Right lobe of liver (tissue), 4 donors: ENCODE measurements around the gene PSMG3.

ENCODE experiments used
- POLR2A ChIP-seq: fragments of 450-650 bp; IDR thresholded peaks from one replicate; pipeline ENCODE4 v1.6.1; 2017; ENCODE audit warnings: antibody characterized with exemption, mild to moderate bottlenecking
- TF ChIP-seq, protein P1 (sequence below), 4 donors: fragments of 200-600 bp in 3 of 4; fragments of 450-650 bp in 1 of 4; IDR thresholded peaks; one replicate each; pipeline versions ENCODE4 v1.5.1 to v1.8.0; 2016 to 2022; ENCODE audit warnings: antibody characterized with exemption in 4 of 4, mild to moderate bottlenecking in 2 of 4
- donor health status: DM: no; HTN: no; CAD: no.
- donor health status: DM: no; HTN: no; CAD: no.
- donor health status: DM: no; HTN: yes; CAD: no.

DNA sequence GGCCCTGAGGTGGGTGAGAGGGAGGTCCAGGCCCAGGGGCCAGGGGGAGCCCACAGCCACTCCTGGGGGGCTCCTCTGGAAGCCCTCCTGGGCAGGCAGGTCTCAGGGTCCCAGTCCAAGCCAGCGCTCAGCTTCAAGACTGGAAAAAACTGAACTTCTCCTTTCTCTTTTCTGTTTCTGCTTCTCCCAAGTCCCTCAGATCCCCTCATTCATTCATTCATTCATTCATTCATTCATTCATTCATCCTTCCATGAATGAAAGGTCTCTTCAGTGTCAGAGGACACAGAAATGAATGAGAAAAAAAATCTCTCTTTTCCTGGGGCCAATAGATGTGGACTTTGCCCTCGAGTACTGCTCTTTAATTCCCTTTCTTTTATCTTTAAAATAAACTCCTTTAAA is 34.6 kb upstream of the PSMG3 start:
- no peak for TF ChIP-seq POLR2A
- TF ChIP-seq, protein P1, sequence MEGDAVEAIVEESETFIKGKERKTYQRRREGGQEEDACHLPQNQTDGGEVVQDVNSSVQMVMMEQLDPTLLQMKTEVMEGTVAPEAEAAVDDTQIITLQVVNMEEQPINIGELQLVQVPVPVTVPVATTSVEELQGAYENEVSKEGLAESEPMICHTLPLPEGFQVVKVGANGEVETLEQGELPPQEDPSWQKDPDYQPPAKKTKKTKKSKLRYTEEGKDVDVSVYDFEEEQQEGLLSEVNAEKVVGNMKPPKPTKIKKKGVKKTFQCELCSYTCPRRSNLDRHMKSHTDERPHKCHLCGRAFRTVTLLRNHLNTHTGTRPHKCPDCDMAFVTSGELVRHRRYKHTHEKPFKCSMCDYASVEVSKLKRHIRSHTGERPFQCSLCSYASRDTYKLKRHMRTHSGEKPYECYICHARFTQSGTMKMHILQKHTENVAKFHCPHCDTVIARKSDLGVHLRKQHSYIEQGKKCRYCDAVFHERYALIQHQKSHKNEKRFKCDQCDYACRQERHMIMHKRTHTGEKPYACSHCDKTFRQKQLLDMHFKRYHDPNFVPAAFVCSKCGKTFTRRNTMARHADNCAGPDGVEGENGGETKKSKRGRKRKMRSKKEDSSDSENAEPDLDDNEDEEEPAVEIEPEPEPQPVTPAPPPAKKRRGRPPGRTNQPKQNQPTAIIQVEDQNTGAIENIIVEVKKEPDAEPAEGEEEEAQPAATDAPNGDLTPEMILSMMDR (IDR thresholded peaks at IDR 0.05), result no peak
